GM15510 (cell line): Measurements from ENCODE around the gene TCOF1.
A peak's percentile ranks its signal among the peaks of the same experiment; 100 is the strongest.

Experiments used
- POLR2A ChIP-seq: IDR thresholded peaks from 3 replicates; pipeline ENCODE4 v1.6.1; 2011; ENCODE audit warnings: borderline replicate concordance; ENCODE audit not compliant: insufficient read length; ENCODE audit errors: extremely low read depth

TCOF1 gene

DNA sequence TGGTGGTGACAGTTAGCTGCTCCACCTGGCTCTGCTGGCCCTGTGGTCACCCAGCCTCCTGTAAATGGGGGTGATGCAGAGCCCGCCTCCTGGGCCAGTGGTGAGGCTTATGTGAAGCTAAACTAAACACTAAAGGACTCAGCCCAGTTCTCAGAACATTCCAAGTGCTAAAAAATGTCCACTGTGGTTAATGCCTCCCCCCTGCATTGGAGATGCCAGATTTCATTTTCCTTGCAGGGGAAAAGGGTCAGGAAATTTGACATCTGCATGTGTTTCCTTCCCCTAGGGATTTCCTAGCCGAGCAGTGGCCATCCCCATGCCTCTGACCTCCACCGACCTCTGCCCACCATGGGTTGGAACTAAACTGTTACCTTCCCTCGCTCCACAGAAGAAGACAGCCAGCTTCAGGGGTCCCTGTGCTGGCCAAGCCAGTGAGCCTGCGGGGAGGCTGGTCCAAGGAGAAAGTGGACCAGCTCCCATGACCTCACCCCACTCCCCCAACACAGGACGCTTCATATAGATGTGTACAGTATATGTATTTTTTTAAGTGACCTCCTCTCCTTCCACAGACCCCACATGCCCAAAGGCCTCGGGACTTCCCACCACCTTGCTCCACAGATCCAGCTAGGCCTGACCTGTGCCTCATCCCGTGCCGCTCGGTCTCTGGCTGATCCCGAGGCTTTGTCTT lies 42.2 kb downstream of the TCOF1 start:
- TF ChIP-seq POLR2A: peak; percentile 28

DNA sequence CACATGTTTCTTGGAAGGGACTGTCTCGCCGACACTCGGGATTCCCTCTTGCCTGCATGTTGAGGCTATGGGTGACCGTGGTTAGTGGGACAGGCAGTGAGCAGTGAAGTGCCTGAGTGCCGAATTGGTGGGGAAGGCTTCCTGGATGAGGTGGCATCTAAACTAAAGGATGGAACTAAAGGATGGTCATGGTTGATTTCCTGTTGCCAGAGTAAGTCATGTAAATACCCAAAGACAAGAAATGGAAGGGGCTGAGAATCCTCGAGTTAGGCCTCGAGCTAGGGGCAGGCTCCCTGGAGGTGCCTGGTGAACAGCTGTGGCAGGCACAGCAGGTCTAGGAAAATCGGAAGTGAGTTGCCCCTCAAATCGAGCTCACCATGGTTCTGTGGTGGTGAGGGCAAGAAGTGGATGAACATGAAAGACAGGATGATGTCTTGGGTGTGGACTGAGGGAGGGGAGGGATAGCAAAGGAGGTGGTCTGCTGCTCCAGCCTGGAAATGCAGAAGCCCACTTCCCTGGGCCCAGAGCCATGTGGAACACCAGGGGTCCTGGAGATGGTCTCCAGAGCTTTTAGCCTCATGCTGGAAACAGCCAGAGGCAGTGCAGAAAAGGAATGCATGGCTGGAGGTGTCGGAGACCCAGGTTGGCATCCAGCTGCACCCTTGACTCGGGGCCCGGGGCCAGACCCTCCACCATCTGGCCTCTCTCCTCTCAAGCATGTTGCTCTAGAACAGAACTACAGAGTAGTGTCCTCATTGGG lies 43.0 kb downstream of the TCOF1 start:
- TF ChIP-seq POLR2A: peak; percentile 71

- TF ChIP-seq POLR2A: peak; percentile 57
Observed at GRCh38 chr5:150401076-150401375, 43.5 kb downstream of the TCOF1 start.

DNA sequence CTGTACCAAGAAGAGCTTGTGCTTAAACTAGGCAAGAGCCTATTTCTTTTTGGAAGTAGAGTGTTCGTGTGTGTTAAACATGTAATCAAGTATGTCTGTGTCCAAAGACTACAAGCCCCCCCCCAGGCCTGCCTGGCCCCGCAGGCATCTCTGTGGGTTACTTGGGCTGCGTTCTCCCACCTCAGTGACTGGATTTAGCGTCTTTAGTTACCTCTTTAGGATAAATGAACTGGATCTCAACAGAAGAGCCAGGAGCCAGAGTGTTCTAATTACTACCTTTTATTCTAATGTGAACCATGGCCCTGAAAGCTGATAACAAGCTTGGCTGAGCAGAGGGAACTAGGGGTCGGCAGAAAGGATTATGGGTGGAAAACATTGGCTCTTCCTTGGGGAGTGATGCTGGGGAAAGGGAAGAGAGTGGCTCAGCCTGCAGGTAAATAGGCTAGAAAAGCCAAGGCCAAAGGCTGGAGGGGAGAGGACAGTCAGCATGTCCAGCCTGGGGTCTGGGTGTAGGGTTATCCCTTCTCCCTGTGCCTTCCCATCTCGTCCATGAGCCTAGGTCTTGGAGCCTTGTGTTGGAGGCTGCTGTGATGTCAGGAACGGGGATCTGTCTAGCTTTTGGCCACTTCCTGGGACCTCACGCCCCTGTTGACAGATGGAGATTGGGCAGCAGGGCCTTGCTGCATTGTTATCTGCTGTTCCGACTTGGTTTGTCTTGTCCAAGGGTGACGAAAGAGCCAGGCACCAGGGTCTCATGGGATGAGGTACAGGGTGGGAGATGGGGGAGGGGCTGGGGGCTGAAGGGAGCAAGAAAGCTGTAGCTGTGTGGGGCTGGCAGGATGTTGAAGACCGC lies 44.1 kb downstream of the TCOF1 start:
- peak; percentile 50 for TF ChIP-seq POLR2A

- TF ChIP-seq POLR2A: no peak
Observed at GRCh38 chr5:150402229-150402773, 44.8 kb downstream of the TCOF1 start.

GRCh38 chr5:150402901-150403342 lies 45.4 kb downstream of the TCOF1 start:
- TF ChIP-seq POLR2A: peak; percentile 59

GRCh38 chr5:150404121-150404520 lies 46.6 kb downstream of the TCOF1 start:
- TF ChIP-seq POLR2A: no peak

DNA sequence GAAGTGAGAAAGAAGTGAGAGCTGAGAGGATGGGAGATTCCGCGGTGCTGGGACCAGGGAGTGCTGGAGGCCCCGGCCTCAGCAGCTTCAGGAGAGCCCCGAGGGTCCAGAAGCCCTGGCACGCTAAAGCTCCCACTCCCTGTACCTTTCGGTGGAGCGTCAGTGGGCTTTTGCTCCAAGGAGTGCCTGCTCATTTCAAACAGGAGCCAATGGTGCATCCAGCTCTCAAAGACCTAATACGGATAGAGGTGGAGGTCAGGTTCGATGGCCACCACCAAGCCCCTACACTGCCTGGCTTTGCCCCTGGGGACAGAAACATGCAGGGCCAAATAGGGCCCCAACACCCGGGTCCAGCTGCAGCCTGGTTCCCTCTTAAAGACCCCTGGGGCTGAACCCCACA lies 47.0 kb downstream of the TCOF1 start:
- TF ChIP-seq POLR2A: no peak

GRCh38 chr5:150404941-150405816 lies 47.7 kb downstream of the TCOF1 start:
- TF ChIP-seq POLR2A: peak; percentile 59

DNA sequence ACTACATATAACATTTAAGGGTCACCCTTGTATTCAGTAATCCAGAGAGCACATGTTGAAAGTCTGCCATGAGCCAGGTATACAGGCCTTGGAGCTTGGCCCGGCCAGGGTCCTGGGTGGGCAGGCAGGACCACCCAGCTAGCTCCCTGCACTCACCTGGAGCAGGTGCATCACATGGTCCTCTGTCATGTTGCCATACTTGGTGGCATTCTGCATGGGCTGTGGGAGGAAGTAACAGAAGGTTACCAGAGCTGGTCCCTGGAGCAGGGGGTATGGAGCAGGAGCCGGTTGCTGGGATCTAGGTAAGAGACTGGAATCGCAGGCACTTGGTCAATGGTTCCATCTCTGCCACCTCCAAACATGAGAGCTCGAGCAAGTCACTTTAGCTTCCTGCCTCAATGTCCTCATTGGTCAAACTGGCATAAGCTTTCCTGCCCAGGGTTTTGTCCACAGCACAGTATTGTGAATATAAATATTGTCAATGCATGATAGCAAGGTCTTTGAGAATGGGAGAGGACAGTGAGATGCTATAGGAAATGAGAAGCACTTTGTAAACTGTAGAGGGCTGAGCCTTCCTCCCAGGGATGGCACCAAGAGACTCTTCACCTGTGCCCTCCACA lies 48.7 kb downstream of the TCOF1 start:
- peak; percentile 48 for TF ChIP-seq POLR2A

DNA sequence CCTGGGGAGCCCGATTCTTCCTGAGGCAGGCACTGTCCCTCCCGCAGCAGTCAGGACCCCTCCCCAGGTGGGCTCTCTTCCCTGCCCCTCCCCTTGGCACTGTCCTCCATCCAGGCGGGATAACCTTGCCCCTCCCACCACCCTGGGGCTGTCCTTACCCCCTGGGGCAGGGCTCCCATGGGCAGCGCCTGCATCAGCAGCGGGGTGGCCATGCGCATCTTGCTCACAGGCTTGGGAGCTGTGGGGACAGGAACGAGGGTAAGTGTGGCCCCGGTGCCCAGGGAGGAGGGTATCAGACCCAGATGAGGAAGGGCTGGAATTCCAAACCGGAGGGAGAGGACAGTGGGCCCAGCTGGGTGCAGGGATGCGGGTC lies 49.2 kb downstream of the TCOF1 start:
- no peak for TF ChIP-seq POLR2A

- peak; percentile 56 for TF ChIP-seq POLR2A
Observed at GRCh38 chr5:150407096-150407720, 49.7 kb downstream of the TCOF1 start.

GRCh38 chr5:150408231-150408943 lies 50.9 kb downstream of the TCOF1 start:
- peak; percentile 32 for TF ChIP-seq POLR2A
